Measurements from ENCODE around the gene ENAH. TPM values are rescaled to one million over a fixed set of nuclear protein-coding genes. Genes with fewer than 3 reads are reported as not detected.

The ENAH gene
- total and polyA plus RNA-seq, 2 experiments from 2014 or later, result 109 to 184 TPM

GRCh38 chr1:225685476-225686176 lies 32.7 kb upstream of the ENAH start:
- Histone ChIP-seq H3F3A (replicated peaks; ENCODE audit: low read depth) (no peaks in the 10 kb centered on the region), H3K36me3 (ENCODE audit: insufficient read depth) (no peaks in the 10 kb centered on the region; the same call in 1 of the 2 replicates), H3K4me3 (no peak overlapping the region), H3K27me3 (ENCODE audit: insufficient read depth) (no peaks in the 10 kb centered on the region), H3K79me2 (replicated peaks; ENCODE audit: insufficient read depth) (no peaks in the 10 kb centered on the region), H3K9me2 (ENCODE audit: insufficient read depth) (no peaks in the 10 kb centered on the region), H4K20me1 (replicated peaks; ENCODE audit: insufficient read depth) (no peaks in the 10 kb centered on the region), H2AFZ (no peak overlapping the region), H3K4me2 (no peak overlapping the region), H3K27ac (ENCODE audit: low read depth) (no peak overlapping the region), H3K4me1 (ENCODE audit: insufficient read depth) (no peaks in the 10 kb centered on the region)
- TF ChIP-seq, protein P1, sequence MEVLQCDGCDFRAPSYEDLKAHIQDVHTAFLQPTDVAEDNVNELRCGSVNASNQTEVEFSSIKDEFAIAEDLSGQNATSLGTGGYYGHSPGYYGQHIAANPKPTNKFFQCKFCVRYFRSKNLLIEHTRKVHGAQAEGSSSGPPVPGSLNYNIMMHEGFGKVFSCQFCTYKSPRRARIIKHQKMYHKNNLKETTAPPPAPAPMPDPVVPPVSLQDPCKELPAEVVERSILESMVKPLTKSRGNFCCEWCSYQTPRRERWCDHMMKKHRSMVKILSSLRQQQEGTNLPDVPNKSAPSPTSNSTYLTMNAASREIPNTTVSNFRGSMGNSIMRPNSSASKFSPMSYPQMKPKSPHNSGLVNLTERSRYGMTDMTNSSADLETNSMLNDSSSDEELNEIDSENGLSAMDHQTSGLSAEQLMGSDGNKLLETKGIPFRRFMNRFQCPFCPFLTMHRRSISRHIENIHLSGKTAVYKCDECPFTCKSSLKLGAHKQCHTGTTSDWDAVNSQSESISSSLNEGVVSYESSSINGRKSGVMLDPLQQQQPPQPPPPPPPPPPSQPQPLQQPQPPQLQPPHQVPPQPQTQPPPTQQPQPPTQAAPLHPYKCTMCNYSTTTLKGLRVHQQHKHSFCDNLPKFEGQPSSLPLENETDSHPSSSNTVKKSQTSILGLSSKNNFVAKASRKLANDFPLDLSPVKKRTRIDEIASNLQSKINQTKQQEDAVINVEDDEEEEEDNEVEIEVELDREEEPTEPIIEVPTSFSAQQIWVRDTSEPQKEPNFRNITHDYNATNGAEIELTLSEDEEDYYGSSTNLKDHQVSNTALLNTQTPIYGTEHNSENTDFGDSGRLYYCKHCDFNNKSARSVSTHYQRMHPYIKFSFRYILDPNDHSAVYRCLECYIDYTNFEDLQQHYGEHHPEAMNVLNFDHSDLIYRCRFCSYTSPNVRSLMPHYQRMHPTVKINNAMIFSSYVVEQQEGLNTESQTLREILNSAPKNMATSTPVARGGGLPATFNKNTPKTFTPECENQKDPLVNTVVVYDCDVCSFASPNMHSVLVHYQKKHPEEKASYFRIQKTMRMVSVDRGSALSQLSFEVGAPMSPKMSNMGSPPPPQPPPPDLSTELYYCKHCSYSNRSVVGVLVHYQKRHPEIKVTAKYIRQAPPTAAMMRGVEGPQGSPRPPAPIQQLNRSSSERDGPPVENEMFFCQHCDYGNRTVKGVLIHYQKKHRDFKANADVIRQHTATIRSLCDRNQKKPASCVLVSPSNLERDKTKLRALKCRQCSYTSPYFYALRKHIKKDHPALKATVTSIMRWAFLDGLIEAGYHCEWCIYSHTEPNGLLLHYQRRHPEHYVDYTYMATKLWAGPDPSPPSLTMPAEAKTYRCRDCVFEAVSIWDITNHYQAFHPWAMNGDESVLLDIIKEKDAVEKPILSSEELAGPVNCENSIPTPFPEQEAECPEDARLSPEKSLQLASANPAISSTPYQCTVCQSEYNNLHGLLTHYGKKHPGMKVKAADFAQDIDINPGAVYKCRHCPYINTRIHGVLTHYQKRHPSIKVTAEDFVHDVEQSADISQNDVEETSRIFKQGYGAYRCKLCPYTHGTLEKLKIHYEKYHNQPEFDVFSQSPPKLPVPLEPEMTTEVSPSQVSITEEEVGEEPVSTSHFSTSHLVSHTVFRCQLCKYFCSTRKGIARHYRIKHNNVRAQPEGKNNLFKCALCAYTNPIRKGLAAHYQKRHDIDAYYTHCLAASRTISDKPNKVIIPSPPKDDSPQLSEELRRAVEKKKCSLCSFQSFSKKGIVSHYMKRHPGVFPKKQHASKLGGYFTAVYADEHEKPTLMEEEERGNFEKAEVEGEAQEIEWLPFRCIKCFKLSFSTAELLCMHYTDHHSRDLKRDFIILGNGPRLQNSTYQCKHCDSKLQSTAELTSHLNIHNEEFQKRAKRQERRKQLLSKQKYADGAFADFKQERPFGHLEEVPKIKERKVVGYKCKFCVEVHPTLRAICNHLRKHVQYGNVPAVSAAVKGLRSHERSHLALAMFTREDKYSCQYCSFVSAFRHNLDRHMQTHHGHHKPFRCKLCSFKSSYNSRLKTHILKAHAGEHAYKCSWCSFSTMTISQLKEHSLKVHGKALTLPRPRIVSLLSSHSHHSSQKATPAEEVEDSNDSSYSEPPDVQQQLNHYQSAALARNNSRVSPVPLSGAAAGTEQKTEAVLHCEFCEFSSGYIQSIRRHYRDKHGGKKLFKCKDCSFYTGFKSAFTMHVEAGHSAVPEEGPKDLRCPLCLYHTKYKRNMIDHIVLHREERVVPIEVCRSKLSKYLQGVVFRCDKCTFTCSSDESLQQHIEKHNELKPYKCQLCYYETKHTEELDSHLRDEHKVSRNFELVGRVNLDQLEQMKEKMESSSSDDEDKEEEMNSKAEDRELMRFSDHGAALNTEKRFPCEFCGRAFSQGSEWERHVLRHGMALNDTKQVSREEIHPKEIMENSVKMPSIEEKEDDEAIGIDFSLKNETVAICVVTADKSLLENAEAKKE (CRISPR knock-in tag; IDR thresholded peaks at IDR 0.05), result no peak
- TF ChIP-seq, protein P2, sequence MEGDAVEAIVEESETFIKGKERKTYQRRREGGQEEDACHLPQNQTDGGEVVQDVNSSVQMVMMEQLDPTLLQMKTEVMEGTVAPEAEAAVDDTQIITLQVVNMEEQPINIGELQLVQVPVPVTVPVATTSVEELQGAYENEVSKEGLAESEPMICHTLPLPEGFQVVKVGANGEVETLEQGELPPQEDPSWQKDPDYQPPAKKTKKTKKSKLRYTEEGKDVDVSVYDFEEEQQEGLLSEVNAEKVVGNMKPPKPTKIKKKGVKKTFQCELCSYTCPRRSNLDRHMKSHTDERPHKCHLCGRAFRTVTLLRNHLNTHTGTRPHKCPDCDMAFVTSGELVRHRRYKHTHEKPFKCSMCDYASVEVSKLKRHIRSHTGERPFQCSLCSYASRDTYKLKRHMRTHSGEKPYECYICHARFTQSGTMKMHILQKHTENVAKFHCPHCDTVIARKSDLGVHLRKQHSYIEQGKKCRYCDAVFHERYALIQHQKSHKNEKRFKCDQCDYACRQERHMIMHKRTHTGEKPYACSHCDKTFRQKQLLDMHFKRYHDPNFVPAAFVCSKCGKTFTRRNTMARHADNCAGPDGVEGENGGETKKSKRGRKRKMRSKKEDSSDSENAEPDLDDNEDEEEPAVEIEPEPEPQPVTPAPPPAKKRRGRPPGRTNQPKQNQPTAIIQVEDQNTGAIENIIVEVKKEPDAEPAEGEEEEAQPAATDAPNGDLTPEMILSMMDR (conservative IDR thresholded peaks at IDR 0.05; ENCODE audit: low read depth in 2 of 2), result no peak
- TF ChIP-seq ZNF114 (CRISPR knock-in tag; IDR thresholded peaks at IDR 0.05), result no peak
- no peak for TF ChIP-seq CREB1 (CRISPR knock-in tag; IDR thresholded peaks at IDR 0.05; ENCODE audit: low read depth)
- no peak for TF ChIP-seq POLR2AphosphoS5 (IDR thresholded peaks at IDR 0.05; ENCODE audit: low read depth)
- no peak for TF ChIP-seq ETS1 (IDR thresholded peaks at IDR 0.05)
- no peak for TF ChIP-seq EZH2 (IDR thresholded peaks at IDR 0.05; ENCODE audit: low read depth, unreplicated experiment)
- TF ChIP-seq, protein P3, sequence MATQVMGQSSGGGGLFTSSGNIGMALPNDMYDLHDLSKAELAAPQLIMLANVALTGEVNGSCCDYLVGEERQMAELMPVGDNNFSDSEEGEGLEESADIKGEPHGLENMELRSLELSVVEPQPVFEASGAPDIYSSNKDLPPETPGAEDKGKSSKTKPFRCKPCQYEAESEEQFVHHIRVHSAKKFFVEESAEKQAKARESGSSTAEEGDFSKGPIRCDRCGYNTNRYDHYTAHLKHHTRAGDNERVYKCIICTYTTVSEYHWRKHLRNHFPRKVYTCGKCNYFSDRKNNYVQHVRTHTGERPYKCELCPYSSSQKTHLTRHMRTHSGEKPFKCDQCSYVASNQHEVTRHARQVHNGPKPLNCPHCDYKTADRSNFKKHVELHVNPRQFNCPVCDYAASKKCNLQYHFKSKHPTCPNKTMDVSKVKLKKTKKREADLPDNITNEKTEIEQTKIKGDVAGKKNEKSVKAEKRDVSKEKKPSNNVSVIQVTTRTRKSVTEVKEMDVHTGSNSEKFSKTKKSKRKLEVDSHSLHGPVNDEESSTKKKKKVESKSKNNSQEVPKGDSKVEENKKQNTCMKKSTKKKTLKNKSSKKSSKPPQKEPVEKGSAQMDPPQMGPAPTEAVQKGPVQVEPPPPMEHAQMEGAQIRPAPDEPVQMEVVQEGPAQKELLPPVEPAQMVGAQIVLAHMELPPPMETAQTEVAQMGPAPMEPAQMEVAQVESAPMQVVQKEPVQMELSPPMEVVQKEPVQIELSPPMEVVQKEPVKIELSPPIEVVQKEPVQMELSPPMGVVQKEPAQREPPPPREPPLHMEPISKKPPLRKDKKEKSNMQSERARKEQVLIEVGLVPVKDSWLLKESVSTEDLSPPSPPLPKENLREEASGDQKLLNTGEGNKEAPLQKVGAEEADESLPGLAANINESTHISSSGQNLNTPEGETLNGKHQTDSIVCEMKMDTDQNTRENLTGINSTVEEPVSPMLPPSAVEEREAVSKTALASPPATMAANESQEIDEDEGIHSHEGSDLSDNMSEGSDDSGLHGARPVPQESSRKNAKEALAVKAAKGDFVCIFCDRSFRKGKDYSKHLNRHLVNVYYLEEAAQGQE (IDR thresholded peaks at IDR 0.05; ENCODE audit: unreplicated experiment), result no peak
- no peak for TF ChIP-seq NANOG (IDR thresholded peaks at IDR 0.05; ENCODE audit: borderline replicate concordance)
- TF ChIP-seq JUNB (IDR thresholded peaks at IDR 0.05; ENCODE audit: unreplicated experiment), result no peak
- no peak for TF ChIP-seq ZNF331 (CRISPR knock-in tag; IDR thresholded peaks at IDR 0.05; ENCODE audit: low read depth)
- no peak for TF ChIP-seq EZH2phosphoT487 (IDR thresholded peaks at IDR 0.05; ENCODE audit: unreplicated experiment)
- no peak for TF ChIP-seq STAT1 (IDR thresholded peaks at IDR 0.05; ENCODE audit: unreplicated experiment)
- no peaks in the 10 kb centered on the region for H3K36me3 Mint-ChIP-seq (ENCODE audit: low read depth)
- no peaks in the 10 kb centered on the region for H3K4me1 Mint-ChIP-seq
- no peak overlapping the region for H3K27ac Mint-ChIP-seq
- ATAC-seq (no peak), DNase-seq (ENCODE audit: low spot score) (no peak)
- H3K4me3 Mint-ChIP-seq, result no peak overlapping the region
- peaks cover 4% of the 10 kb centered on the region for H3K27me3 Mint-ChIP-seq (ENCODE audit: insufficient read depth, low read depth, poor library complexity)
- no peaks in the 10 kb centered on the region for H3K9me3 Mint-ChIP-seq
